Measurements from ENCODE around the gene PLPPR5. TPM values are rescaled to one million over a fixed set of nuclear protein-coding genes. Genes with fewer than 3 reads are reported as not detected.
A peak's percentile ranks its signal among the peaks of the same experiment; 100 is the strongest.

The PLPPR5 gene
- total RNA-seq, 1 experiment from 2014 or later: not detected

DNA sequence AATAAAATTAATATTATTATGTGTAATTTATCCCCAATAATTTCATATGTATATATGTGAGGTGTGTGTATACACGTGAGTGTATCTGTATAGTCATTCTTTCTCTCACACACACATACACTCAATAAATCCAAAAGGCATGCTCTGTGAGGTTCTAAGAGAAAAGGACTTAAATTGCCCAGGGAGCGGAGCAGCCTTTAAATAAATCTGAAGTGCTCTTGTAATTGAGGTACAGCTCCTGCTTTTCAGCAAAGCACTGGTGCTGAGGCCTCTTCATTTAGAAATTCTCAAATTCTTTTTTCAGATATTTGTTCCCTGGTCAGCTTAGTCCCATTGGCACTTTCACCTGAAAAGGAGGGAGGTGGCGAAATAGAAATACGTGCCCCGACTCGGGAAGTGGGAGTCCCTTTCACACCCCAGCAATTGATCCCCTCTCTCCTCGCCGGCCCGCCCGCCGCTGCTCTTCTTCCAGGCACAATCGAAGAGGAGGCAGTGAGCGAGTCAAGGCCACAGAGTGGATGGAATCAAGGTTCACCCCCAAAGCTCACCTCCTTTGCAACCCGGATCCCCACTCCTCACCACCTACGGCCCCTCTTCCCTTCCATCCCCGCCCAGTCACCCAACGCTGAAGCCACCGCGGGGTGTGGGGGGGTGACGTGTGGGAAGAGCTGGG is 944 bp downstream of the PLPPR5 start:
- no peak for DNase-seq (ENCODE audit: low spot score)
- ChIA-PET CTCF (no interaction called here), POLR2A (ENCODE audit: low non-redundant PET) (no interaction called here)
- Histone ChIP-seq H3K9me3 (ENCODE audit: low read depth, low read length, poor library complexity, severe bottlenecking) (no peaks in the 10 kb centered on the region), H3K4me3 (ENCODE audit: low read depth, low read length, poor library complexity, severe bottlenecking) (peak overlapping the region; percentile 36), H3K36me3 (ENCODE audit: insufficient read depth, low read length, poor library complexity, severe bottlenecking) (no peaks in the 10 kb centered on the region), H3K4me1 (ENCODE audit: insufficient read depth, low read length, poor library complexity, severe bottlenecking) (no peaks in the 10 kb centered on the region), H3K27ac (ENCODE audit: low read depth, low read length, poor library complexity, severe bottlenecking) (no peak overlapping the region), H3K27me3 (replicated peaks; ENCODE audit: insufficient read depth, low read depth, low read length, poor library complexity) (peaks cover 77% of the 10 kb centered on the region)
- no TSS peak for BruUV-seq (replicated peaks)
- intact Hi-C loops (cut with micrococcal nuclease; ENCODE audit: unreplicated experiment): no loop called here
- TF ChIP-seq, protein P1, sequence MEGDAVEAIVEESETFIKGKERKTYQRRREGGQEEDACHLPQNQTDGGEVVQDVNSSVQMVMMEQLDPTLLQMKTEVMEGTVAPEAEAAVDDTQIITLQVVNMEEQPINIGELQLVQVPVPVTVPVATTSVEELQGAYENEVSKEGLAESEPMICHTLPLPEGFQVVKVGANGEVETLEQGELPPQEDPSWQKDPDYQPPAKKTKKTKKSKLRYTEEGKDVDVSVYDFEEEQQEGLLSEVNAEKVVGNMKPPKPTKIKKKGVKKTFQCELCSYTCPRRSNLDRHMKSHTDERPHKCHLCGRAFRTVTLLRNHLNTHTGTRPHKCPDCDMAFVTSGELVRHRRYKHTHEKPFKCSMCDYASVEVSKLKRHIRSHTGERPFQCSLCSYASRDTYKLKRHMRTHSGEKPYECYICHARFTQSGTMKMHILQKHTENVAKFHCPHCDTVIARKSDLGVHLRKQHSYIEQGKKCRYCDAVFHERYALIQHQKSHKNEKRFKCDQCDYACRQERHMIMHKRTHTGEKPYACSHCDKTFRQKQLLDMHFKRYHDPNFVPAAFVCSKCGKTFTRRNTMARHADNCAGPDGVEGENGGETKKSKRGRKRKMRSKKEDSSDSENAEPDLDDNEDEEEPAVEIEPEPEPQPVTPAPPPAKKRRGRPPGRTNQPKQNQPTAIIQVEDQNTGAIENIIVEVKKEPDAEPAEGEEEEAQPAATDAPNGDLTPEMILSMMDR (conservative IDR thresholded peaks at IDR 0.05; ENCODE audit: low read depth, low read length): no peak
- no peak for TF ChIP-seq EZH2 (IDR thresholded peaks at IDR 0.05; ENCODE audit: borderline replicate concordance, low read depth, low read length, poor library complexity, severe bottlenecking)

DNA sequence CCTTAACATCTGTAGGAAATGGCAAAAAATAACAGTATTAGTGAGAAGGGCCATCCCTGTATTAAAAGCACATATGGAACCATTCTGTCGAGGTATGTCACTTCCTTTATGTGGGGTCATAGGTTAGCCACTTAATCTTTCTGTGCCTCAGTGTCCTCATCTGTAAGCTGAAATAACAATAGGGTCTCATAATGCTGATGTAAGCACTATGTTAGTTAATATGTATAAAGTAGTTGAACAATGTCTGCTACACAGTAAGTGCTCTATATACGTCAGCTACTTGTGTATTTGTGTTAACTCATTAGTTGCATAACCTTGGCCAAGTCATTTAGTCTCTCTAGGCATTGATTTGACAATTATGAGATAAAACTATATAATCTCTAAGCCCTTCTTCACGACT is 11.8 kb downstream of the PLPPR5 start:
- Histone ChIP-seq H3K36me3 (ENCODE audit: insufficient read depth, low read length, poor library complexity, severe bottlenecking) (no peaks in the 10 kb centered on the region), H3K27me3 (replicated peaks; ENCODE audit: insufficient read depth, low read depth, low read length, poor library complexity) (peaks cover 4% of the 10 kb centered on the region), H3K4me1 (ENCODE audit: insufficient read depth, low read length, poor library complexity, severe bottlenecking) (no peaks in the 10 kb centered on the region), H3K9me3 (ENCODE audit: low read depth, low read length, poor library complexity, severe bottlenecking) (no peaks in the 10 kb centered on the region), H3K4me3 (ENCODE audit: low read depth, low read length, poor library complexity, severe bottlenecking) (no peak overlapping the region), H3K27ac (ENCODE audit: low read depth, low read length, poor library complexity, severe bottlenecking) (no peak overlapping the region)
- DNase-seq (ENCODE audit: low spot score): no peak
- ChIA-PET CTCF (no interaction called here), POLR2A (ENCODE audit: low non-redundant PET) (no interaction called here)
- intact Hi-C loops (cut with micrococcal nuclease; ENCODE audit: unreplicated experiment): loop anchor here (10.0 kb wide), 2 partner anchors 712 to 742 kb away; no protein-coding TSS in a partner anchor
- TF ChIP-seq, protein P1 (conservative IDR thresholded peaks at IDR 0.05; ENCODE audit: low read depth, low read length): no peak
- no peak for TF ChIP-seq EZH2 (IDR thresholded peaks at IDR 0.05; ENCODE audit: borderline replicate concordance, low read depth, low read length, poor library complexity, severe bottlenecking)
- BruUV-seq (replicated peaks): no TSS peak

DNA sequence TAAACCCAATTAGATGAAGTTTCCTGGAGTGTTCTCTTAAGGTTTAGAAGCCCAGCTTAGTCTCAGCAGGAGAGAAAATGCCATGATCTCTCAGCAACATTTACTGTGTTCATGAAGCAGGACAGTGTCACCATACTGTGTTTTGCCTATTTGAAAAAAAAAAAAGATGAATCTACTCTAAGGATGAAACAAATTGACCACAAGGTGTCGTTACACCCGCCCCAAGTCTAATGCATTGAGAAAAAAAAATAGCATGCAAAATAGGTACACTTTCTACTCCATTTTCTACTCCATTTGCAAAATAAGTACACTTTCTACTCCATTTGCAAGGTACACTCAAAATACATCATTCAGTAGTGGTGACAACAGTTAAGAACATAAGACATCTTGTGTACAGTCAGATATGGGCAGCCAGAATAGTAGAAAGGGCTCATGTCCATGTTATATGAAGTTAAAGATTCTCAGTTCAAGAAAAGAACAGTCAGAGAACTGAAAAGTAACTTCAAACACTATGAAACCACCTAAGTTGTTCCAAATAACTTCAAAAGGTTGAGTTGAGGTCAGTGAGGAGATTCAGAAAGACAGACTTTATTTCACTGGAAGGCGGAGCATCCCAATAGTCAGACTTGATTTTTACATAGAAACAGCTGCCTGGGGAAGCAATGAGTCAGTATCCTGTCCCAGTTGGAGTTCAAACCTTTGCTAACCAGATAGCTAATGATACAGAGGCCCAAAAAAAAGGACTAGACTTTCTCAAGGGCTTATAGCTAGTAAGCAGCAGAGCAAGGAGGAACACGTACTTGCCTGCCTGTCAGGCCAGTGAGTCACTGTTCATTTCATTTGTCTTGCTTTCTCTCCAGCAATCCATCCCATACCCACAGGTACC is 13.3 kb downstream of the PLPPR5 start:
- TF ChIP-seq EZH2 (IDR thresholded peaks at IDR 0.05; ENCODE audit: borderline replicate concordance, low read depth, low read length, poor library complexity, severe bottlenecking): no peak
- TF ChIP-seq, protein P1 (conservative IDR thresholded peaks at IDR 0.05; ENCODE audit: low read depth, low read length): peak; percentile 67
- Histone ChIP-seq H3K4me3 (ENCODE audit: low read depth, low read length, poor library complexity, severe bottlenecking) (no peak overlapping the region), H3K27ac (ENCODE audit: low read depth, low read length, poor library complexity, severe bottlenecking) (no peak overlapping the region), H3K9me3 (ENCODE audit: low read depth, low read length, poor library complexity, severe bottlenecking) (no peaks in the 10 kb centered on the region), H3K4me1 (ENCODE audit: insufficient read depth, low read length, poor library complexity, severe bottlenecking) (no peaks in the 10 kb centered on the region), H3K27me3 (replicated peaks; ENCODE audit: insufficient read depth, low read depth, low read length, poor library complexity) (no peaks in the 10 kb centered on the region), H3K36me3 (ENCODE audit: insufficient read depth, low read length, poor library complexity, severe bottlenecking) (no peaks in the 10 kb centered on the region)
- no TSS peak for BruUV-seq (replicated peaks)
- POLR2A ChIA-PET (ENCODE audit: low non-redundant PET): no interaction called here
- peak; percentile 67 for DNase-seq (ENCODE audit: low spot score)
- CTCF ChIA-PET: interaction anchor here (0.7 kb wide), 1 partner anchor 714 kb away, joined by 4 read pairs; no protein-coding TSS in a partner anchor
- intact Hi-C loops (cut with micrococcal nuclease; ENCODE audit: unreplicated experiment): loop anchor here (10.0 kb wide), 2 partner anchors 713 to 743 kb away; no protein-coding TSS in a partner anchor

Measured in A673 (cell line).